HuH-7.5 (cell line): Measurements from ENCODE around the gene TRIO.
"Not testable (repeated sequence)": the region's sequence is repeated elsewhere in the genome, so short reads cannot be mapped to it uniquely, and the experiment has no call there.

Source experiments
- DNase-seq: peaks from one replicate; pipeline ENCODE4 v3.0.0; 2011; ENCODE audit warnings: low spot score

The TRIO gene

GRCh38 chr5:14186059-14186830 lies 43.1 kb downstream of the TRIO start:
- no peak for DNase-seq

- no peak for DNase-seq
These were observed 44.0 kb downstream of the TRIO start for GRCh38 chr5:14187157-14187556.

GRCh38 chr5:14187660-14188059 lies 44.5 kb downstream of the TRIO start:
- DNase-seq = no peak

GRCh38 chr5:14188778-14189177 lies 45.6 kb downstream of the TRIO start:
- no peak for DNase-seq

GRCh38 chr5:14189680-14190079 lies 46.5 kb downstream of the TRIO start:
- no peak for DNase-seq

GRCh38 chr5:14190194-14191164 lies 47.3 kb downstream of the TRIO start:
- no peak for DNase-seq

- DNase-seq = no peak
These were observed 48.2 kb downstream of the TRIO start for GRCh38 chr5:14191325-14191724.

GRCh38 chr5:14193496-14193895 lies 50.4 kb downstream of the TRIO start:
- no peak for DNase-seq

- DNase-seq = no peak
These were observed 52.4 kb downstream of the TRIO start for GRCh38 chr5:14195588-14195987.

GRCh38 chr5:14197056-14197455 lies 53.9 kb downstream of the TRIO start:
- no peak for DNase-seq

GRCh38 chr5:14199902-14200301 lies 56.8 kb downstream of the TRIO start:
- DNase-seq = no peak

GRCh38 chr5:14200312-14200990 lies 57.3 kb downstream of the TRIO start:
- DNase-seq = no peak

- no peak for DNase-seq
These were observed 58.3 kb downstream of the TRIO start for GRCh38 chr5:14201325-14202045.

GRCh38 chr5:14202462-14202861 lies 59.3 kb downstream of the TRIO start:
- no peak for DNase-seq

- no peak for DNase-seq
These were observed 61.0 kb downstream of the TRIO start for GRCh38 chr5:14204011-14204670.

- no peak for DNase-seq
These were observed 61.7 kb downstream of the TRIO start for GRCh38 chr5:14204785-14205321.

- no peak for DNase-seq
These were observed 63.0 kb downstream of the TRIO start for GRCh38 chr5:14206028-14206725.

GRCh38 chr5:14207428-14207827 lies 64.3 kb downstream of the TRIO start:
- DNase-seq = not testable (repeated sequence)

- no peak for DNase-seq
These were observed 65.2 kb downstream of the TRIO start for GRCh38 chr5:14208071-14209021.
